ENCODE data around the gene SPEM1.

The SPEM1 gene

DNA sequence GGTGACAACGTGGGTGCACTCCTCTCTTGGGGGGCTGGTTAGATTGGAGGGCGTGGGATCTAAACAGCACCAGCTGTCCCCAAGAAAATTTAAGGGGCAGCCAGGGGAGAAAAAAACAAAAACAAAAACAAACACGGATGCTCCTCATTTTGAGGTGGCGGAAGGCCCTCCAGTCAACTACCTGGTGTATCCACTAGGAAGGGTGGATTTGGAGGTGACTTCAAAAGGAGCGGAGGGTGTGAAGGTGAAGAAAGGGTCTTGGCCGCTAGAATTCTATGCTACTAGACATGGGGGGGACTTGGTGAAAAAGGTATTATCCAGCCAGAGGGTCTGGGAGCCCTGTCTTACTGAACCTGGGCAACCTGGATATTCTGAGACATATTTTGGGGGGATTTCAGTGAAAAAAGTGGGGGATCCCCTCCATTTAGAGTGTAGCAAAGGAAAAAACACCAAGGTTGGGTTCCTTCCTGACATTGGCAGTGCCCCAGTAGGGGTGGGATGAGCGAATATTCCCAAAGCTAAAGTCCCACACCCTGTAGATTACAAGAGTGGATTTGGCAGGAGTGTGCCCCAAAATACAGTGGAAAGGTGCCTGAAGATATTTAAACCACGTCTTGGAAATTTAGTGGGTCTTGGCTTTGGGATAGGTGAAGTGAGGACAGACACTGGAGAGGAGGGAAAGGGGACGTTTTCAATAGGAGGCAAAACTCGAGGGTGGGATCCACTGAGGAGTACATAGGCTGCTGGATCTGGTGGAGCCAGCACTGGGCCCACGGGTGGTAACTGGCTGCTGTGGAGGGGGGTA is 18.7 kb downstream of the SPEM1 start:
- in situ Hi-C loops (cut with HindIII; ENCODE audit: low sequenced_read_pairs): no loop called here
- H3K4me3 ChIP-seq (ENCODE audit: low read depth, low read length): peak overlapping the region; percentile 27
- TF ChIP-seq, protein P1, sequence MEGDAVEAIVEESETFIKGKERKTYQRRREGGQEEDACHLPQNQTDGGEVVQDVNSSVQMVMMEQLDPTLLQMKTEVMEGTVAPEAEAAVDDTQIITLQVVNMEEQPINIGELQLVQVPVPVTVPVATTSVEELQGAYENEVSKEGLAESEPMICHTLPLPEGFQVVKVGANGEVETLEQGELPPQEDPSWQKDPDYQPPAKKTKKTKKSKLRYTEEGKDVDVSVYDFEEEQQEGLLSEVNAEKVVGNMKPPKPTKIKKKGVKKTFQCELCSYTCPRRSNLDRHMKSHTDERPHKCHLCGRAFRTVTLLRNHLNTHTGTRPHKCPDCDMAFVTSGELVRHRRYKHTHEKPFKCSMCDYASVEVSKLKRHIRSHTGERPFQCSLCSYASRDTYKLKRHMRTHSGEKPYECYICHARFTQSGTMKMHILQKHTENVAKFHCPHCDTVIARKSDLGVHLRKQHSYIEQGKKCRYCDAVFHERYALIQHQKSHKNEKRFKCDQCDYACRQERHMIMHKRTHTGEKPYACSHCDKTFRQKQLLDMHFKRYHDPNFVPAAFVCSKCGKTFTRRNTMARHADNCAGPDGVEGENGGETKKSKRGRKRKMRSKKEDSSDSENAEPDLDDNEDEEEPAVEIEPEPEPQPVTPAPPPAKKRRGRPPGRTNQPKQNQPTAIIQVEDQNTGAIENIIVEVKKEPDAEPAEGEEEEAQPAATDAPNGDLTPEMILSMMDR (IDR thresholded peaks at IDR 0.05; ENCODE audit: low read depth, low read length): no peak
- DNase-seq (ENCODE audit: low read depth, low spot score): no peak

DNA sequence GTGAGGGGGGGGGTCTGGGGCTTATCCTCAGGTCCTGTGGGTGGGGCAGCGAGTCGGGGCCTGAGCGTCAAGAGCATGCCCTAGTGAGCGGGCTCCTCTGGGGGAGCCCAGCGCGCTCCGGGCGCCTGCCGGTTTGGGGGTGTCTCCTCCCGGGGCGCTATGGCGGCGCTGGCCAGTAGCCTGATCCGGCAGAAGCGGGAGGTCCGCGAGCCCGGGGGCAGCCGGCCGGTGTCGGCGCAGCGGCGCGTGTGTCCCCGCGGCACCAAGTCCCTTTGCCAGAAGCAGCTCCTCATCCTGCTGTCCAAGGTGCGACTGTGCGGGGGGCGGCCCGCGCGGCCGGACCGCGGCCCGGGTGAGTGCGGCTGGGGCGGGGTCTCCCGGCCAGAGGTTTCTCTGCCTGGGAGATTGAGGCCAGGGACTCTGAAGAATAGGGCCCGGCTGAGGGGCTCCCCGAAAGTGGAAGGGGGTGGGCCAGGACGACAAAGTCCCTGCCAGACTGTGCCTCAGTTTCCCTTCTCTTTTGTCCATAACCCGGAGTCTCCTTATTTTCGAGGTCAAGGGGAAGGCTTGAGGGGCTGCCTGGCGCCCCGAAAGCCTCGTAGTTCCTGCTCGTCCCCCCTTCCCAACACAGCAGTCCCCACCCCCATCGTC is 19.5 kb downstream of the SPEM1 start, which contains the start of gene FGF11:
TSS of gene FGF11 (plus strand) at position 51 of the 651 bp plus-strand sequence. CDS start at position 160, 109 bp downstream.
- TF ChIP-seq, protein P1 (IDR thresholded peaks at IDR 0.05; ENCODE audit: low read depth, low read length): no peak
- no peak for DNase-seq (ENCODE audit: low read depth, low spot score)
- H3K4me3 ChIP-seq (ENCODE audit: low read depth, low read length): peak within 1 kb of the TSS; percentile 39
- in situ Hi-C loops (cut with HindIII; ENCODE audit: low sequenced_read_pairs): no loop called here

DNA sequence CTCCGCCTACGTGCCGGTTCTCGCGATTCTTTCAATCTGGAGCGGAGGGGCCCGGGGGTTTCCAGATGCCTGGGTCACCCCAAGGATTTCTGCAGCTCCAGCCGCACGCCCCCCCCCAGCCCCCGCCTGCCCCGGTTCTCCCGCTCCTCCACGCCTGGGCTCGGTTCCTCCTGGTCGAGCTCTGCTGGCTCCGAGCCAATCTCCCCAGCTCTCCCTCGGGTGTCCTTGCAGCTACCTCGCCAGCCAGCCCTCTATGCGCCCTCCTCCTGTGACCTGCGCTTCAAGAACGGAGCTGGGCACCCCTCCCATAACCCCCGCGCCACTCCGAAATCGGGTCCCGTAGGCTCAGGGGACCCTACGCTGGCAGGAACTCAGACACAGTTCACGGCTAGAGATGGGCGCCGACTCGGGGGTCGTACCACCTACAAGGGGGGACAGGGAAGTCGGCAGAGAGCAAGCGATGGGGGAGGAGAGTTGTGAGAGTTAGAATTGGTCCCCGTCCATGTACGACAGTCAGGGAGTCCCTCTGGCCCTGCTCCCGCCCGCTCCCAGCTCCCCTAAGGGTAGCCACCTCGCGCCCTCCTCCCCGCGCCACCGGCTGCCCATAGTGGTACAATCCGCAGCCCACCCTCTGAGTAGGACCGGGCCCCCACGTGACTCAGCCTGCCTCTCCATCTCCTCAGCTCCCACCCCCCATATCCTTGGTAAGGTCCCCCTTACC is 20.1 kb downstream of the SPEM1 start:
- in situ Hi-C loops (cut with HindIII; ENCODE audit: low sequenced_read_pairs): no loop called here
- peak overlapping the region; percentile 39 for H3K4me3 ChIP-seq (ENCODE audit: low read depth, low read length)
- TF ChIP-seq, protein P1 (IDR thresholded peaks at IDR 0.05; ENCODE audit: low read depth, low read length): no peak
- peak; percentile 6 for DNase-seq (ENCODE audit: low read depth, low spot score)

DNA sequence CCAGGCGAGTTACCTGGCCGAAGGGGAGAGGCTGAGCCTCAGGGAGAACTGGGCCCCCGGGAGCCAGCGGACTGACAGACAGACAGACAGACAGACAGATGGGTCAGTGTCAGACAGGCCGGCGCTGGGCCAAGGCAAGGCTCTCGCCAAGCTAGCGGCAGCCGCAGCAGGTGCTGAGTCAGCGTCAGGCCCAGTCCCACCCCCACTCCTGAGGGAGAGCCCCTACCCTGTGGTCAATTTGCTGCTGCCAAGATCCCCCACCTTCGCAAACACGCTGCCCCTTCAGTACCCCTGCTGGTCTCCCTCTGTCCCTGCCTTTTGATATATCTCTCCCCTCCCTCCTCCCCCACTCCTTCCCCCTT is 20.7 kb downstream of the SPEM1 start:
- in situ Hi-C loops (cut with HindIII; ENCODE audit: low sequenced_read_pairs): no loop called here
- H3K4me3 ChIP-seq (ENCODE audit: low read depth, low read length): peak overlapping the region; percentile 39
- DNase-seq (ENCODE audit: low read depth, low spot score): peak; percentile 29
- TF ChIP-seq, protein P1 (IDR thresholded peaks at IDR 0.05; ENCODE audit: low read depth, low read length): no peak

DNA sequence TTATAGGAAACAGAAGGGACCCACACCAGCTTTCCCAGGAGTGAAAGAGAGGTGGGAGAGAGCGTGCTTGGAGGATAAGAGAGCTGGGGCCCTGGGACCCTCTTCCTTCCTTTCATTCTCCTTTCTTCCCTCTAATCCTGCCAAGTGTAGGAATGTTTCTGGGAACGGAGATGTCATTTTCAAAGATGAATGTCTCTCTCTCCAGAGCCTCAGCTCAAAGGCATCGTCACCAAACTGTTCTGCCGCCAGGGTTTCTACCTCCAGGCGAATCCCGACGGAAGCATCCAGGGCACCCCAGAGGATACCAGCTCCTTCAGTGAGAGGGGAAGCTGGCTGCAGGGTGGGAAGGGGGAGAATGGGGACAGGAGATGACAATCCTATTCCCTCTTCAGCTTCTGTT is 21.1 kb downstream of the SPEM1 start:
- in situ Hi-C loops (cut with HindIII; ENCODE audit: low sequenced_read_pairs): no loop called here
- H3K4me3 ChIP-seq (ENCODE audit: low read depth, low read length): no peak overlapping the region
- DNase-seq (ENCODE audit: low read depth, low spot score): no peak
- TF ChIP-seq, protein P1 (IDR thresholded peaks at IDR 0.05; ENCODE audit: low read depth, low read length): no peak

DNA sequence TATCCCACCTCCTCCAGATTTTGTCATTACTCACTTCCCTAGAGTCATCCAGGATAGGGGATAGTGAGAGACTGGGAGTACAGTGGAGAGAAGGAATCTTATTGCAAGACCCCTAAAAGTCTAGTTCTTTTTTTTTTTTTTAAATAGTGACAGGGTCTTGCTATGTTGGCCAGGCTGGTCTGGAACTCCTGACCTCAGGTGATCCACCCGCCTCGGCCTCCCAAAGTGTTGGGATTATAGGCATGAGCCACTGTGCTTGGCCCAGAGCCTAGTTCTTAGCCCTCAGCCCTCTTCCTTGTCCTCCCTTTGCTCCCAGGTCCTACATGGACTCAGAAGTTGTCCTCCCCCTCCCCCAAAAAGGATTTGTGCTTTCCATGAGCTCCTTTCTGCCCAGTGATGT is 22.0 kb downstream of the SPEM1 start:
- in situ Hi-C loops (cut with HindIII; ENCODE audit: low sequenced_read_pairs): no loop called here
- H3K4me3 ChIP-seq (ENCODE audit: low read depth, low read length): no peak overlapping the region
- DNase-seq (ENCODE audit: low read depth, low spot score): no peak
- TF ChIP-seq, protein P1 (IDR thresholded peaks at IDR 0.05; ENCODE audit: low read depth, low read length): no peak
